H1 (cell line): Measurements from ENCODE around the gene RFC3. TPM values are rescaled to one million over a fixed set of nuclear protein-coding genes. Genes with fewer than 3 reads are reported as not detected.
A peak's percentile ranks its signal among the peaks of the same experiment; 100 is the strongest.

Experiments used
- CTCF ChIA-PET: fragments of 300-600 bp; sonication (Branson Sonifier 250); formaldehyde crosslinking; loops from one replicate; lab custom pipeline; 2021; ENCODE audit not compliant: partially characterized antibody; lab: Charles Lee
- POLR2A ChIA-PET: fragments of 300-600 bp; sonication (Branson Sonifier 250); formaldehyde crosslinking; loops from one replicate; lab custom pipeline; 2021; ENCODE audit warnings: inconsistent platforms; ENCODE audit not compliant: partially characterized antibody; lab: Charles Lee
- DNase-seq, 2 experiments: peaks; one replicate each; pipeline versions ENCODE4 v3.0.0 to v3.0.0-alpha.2; 2010 to 2022; ENCODE audit warnings: low spot score in 2 of 2, low read depth in 1 of 2, mixed read lengths in 1 of 2
- FAIRE-seq: peaks from 2 replicates; lab custom pipeline; 2011; peaks lifted over from hg19 to GRCh38; lab: Jason Lieb, UNC
- H2AFZ ChIP-seq: 2 replicates; pipeline ENCODE4 v1.8.1; 2012; ENCODE audit warnings: low read length, inconsistent platforms
- H2AK5ac ChIP-seq: 2 replicates; pipeline ENCODE4 v1.6.1; 2013; ENCODE audit warnings: low read depth, low read length
- H2BK120ac ChIP-seq: replicated peaks from 2 replicates; pipeline ENCODE3; 2013; ENCODE audit warnings: low read depth, low read length, inconsistent platforms
- H2BK12ac ChIP-seq: 2 replicates; pipeline ENCODE4 v1.6.1; 2013; ENCODE audit warnings: low read depth, low read length
- H2BK15ac ChIP-seq: 2 replicates; pipeline ENCODE4 v1.6.1; 2013; ENCODE audit warnings: low read length
- H2BK20ac ChIP-seq: 2 replicates; pipeline ENCODE4 v1.6.1; 2013; ENCODE audit warnings: low read length
- H2BK5ac ChIP-seq: 2 replicates; pipeline ENCODE4 v1.6.1; 2013; ENCODE audit warnings: low read depth, low read length
- H3K14ac ChIP-seq: 2 replicates; pipeline ENCODE4 v1.6.1; 2013; ENCODE audit warnings: inconsistent platforms; ENCODE audit not compliant: insufficient read length
- H3K18ac ChIP-seq: 2 replicates; pipeline ENCODE4 v1.6.1; 2013; ENCODE audit warnings: low read length; ENCODE audit errors: extremely low read depth
- H3K23ac ChIP-seq: 2 replicates; pipeline ENCODE4 v1.6.1; 2013; ENCODE audit warnings: inconsistent platforms; ENCODE audit not compliant: insufficient read length
- H3K23me2 ChIP-seq: 2 replicates; pipeline ENCODE4 v1.6.1; 2013; ENCODE audit warnings: low read depth, low read length
- H3K27ac ChIP-seq: 2 replicates; pipeline ENCODE4 v1.6.1; 2011; ENCODE audit warnings: low read depth, low read length, inconsistent platforms
- H3K27me3 ChIP-seq, 4 experiments: replicated peaks in 1 of 4; 1 replicate in 1 of 4; 2 replicates in 3 of 4; pipeline versions ENCODE4 v1.6.1 to v1.8.1; 2011 to 2013; ENCODE audit warnings: low read length in 3 of 4, mild to moderate bottlenecking in 3 of 4, inconsistent platforms in 2 of 4, mixed read lengths in 2 of 4, moderate library complexity in 1 of 4; ENCODE audit not compliant: control insufficient read depth in 3 of 4, insufficient read depth in 3 of 4; ENCODE audit errors: extremely low read depth in 1 of 4
- H3K36me3 ChIP-seq, 4 experiments: 2 replicates each; pipeline versions ENCODE4 v1.6.1 to v1.8.1; 2011 to 2013; ENCODE audit warnings: mild to moderate bottlenecking in 4 of 4, low read length in 3 of 4, moderate library complexity in 2 of 4, control low read depth in 1 of 4, inconsistent platforms in 1 of 4; ENCODE audit not compliant: insufficient read depth in 4 of 4, control insufficient read depth in 2 of 4
- H3K4ac ChIP-seq: replicated peaks from 2 replicates; pipeline ENCODE3; 2013; ENCODE audit warnings: low read length, low read depth, mixed read lengths, inconsistent platforms; ENCODE audit not compliant: insufficient read length
- H3K4me1 ChIP-seq, 4 experiments: replicated peaks in 1 of 4; 1 replicate in 1 of 4; 2 replicates in 3 of 4; pipeline versions ENCODE4 v1.6.1 to v1.8.1; 2011 to 2013; ENCODE audit warnings: low read length in 3 of 4, inconsistent platforms in 2 of 4, mixed read lengths in 1 of 4; ENCODE audit not compliant: insufficient read depth in 4 of 4, control insufficient read depth in 3 of 4
- H3K4me2 ChIP-seq, 2 experiments: 2 replicates each; pipeline versions ENCODE4 v1.6.1 to v1.8.1; 2011 to 2013; ENCODE audit warnings: low read depth in 2 of 2, low read length in 2 of 2, control low read depth in 1 of 2, inconsistent platforms in 1 of 2, mild to moderate bottlenecking in 1 of 2; ENCODE audit not compliant: insufficient read depth in 1 of 2
- H3K4me3 ChIP-seq, 4 experiments: fragments of 200-600, 300-600 bp in 1 of 4; sonication (generic), shearing (Covaris generic), sonication (Bioruptor Twin) in 1 of 4; 2 replicates each; pipeline versions ENCODE4 v1.5.1 to v1.8.1; 2011 to 2016; ENCODE audit warnings: low read length in 4 of 4, low read depth in 3 of 4, control low read depth in 2 of 4, inconsistent platforms in 2 of 4, mild to moderate bottlenecking in 2 of 4, mixed read lengths in 1 of 4, moderate library complexity in 1 of 4; ENCODE audit not compliant: insufficient read depth in 2 of 4; ENCODE audit errors: extremely low read depth in 1 of 4
- H3K56ac ChIP-seq: replicated peaks from 2 replicates; pipeline ENCODE3; 2013; ENCODE audit warnings: low read depth, mild to moderate bottlenecking, mixed read lengths, low read length, inconsistent platforms; ENCODE audit not compliant: insufficient read length
- H3K79me1 ChIP-seq: 2 replicates; pipeline ENCODE4 v1.6.1; 2013; ENCODE audit warnings: low read depth, low read length, control low read depth
- H3K79me2 ChIP-seq, 2 experiments: 2 replicates each; pipeline versions ENCODE4 v1.6.1 to v1.8.1; 2012 to 2013; ENCODE audit warnings: low read length in 2 of 2, mild to moderate bottlenecking in 2 of 2, inconsistent platforms in 1 of 2; ENCODE audit not compliant: insufficient read depth in 2 of 2, control insufficient read depth in 1 of 2
- H3K9ac ChIP-seq, 4 experiments: replicated peaks in 1 of 4; 1 replicate in 1 of 4; 2 replicates in 3 of 4; pipeline versions ENCODE4 v1.6.1 to v1.8.1; 2011 to 2013; ENCODE audit warnings: low read depth in 3 of 4, low read length in 3 of 4, control low read depth in 2 of 4, mild to moderate bottlenecking in 2 of 4, moderate library complexity in 2 of 4, inconsistent platforms in 1 of 4; ENCODE audit errors: extremely low read depth in 1 of 4
- H3K9me3 ChIP-seq, 2 experiments: 2 replicates each; pipeline versions ENCODE4 v1.6.1 to v1.8.1; 2012 to 2013; ENCODE audit warnings: mild to moderate bottlenecking in 2 of 2, moderate library complexity in 2 of 2, control low read depth in 1 of 2, inconsistent platforms in 1 of 2, low read depth in 1 of 2, low read length in 1 of 2, mixed read lengths in 1 of 2; ENCODE audit not compliant: insufficient read depth in 2 of 2
- H4K20me1 ChIP-seq, 2 experiments: replicated peaks in 1 of 2; 2 replicates each; pipeline versions ENCODE3 to v1.8.1; 2011 to 2013; ENCODE audit warnings: inconsistent platforms in 2 of 2, low read length in 2 of 2, mild to moderate bottlenecking in 1 of 2; ENCODE audit not compliant: insufficient read depth in 2 of 2, control insufficient read depth in 1 of 2
- H4K5ac ChIP-seq: 2 replicates; pipeline ENCODE4 v1.6.1; 2013; ENCODE audit warnings: low read length, low read depth, mixed read lengths, inconsistent platforms; ENCODE audit not compliant: insufficient read length
- H4K8ac ChIP-seq: 2 replicates; pipeline ENCODE4 v1.8.0; 2013; ENCODE audit warnings: mild to moderate bottlenecking, moderate library complexity, low read length, inconsistent platforms; ENCODE audit not compliant: insufficient read depth; ENCODE audit errors: extremely low read depth
- H4K91ac ChIP-seq: replicated peaks from 2 replicates; pipeline ENCODE3; 2013; ENCODE audit warnings: low read length, mixed read lengths, inconsistent platforms; ENCODE audit not compliant: insufficient read length
- CTCF ChIP-seq, 3 experiments: IDR thresholded peaks; 1 replicate in 2 of 3; 2 replicates in 1 of 3; pipeline versions ENCODE4 v1.5.1 to v1.6.1; 2011; ENCODE audit warnings: low read length in 3 of 3, mild to moderate bottlenecking in 3 of 3, inconsistent platforms in 2 of 3, low read depth in 1 of 3, moderate library complexity in 1 of 3; ENCODE audit not compliant: insufficient read depth in 1 of 3; ENCODE audit errors: control extremely low read depth in 1 of 3
- HDAC2 ChIP-seq, 2 experiments: fragments of 300-600 bp in 1 of 2; sonication (generic) in 1 of 2; IDR thresholded peaks; 2 replicates each; pipeline ENCODE4 v1.6.1; 2011 to 2012; ENCODE audit warnings: low read depth in 2 of 2, low read length in 2 of 2, mild to moderate bottlenecking in 2 of 2, moderate library complexity in 2 of 2, borderline replicate concordance in 1 of 2, inconsistent platforms in 1 of 2
- POLR2A ChIP-seq, 2 experiments: IDR thresholded peaks; 1 replicate in 1 of 2; 2 replicates in 1 of 2; pipeline ENCODE4 v1.6.1; 2011; ENCODE audit warnings: low read depth in 2 of 2, low read length in 2 of 2, mild to moderate bottlenecking in 2 of 2; ENCODE audit errors: control extremely low read depth in 1 of 2
- RAD21 ChIP-seq, 2 experiments: IDR thresholded peaks in 1 of 2; conservative IDR thresholded peaks in 1 of 2; 2 replicates each; pipeline ENCODE4 v1.6.1; 2011; ENCODE audit warnings: low read depth in 2 of 2, low read length in 2 of 2, improper control_type of control experiment in 1 of 2, inconsistent platforms in 1 of 2, mild to moderate bottlenecking in 1 of 2, moderate library complexity in 1 of 2
- RNF2 ChIP-seq: fragments of 200-900, 300-1000 bp; sonication (generic); IDR thresholded peaks from 2 replicates; pipeline ENCODE4 v1.7.1; 2016; ENCODE audit warnings: borderline replicate concordance, low read depth, mild to moderate bottlenecking, antibody characterized with exemption, low read length; ENCODE audit not compliant: poor library complexity, severe bottlenecking; ENCODE audit errors: missing control alignments
- WGBS, 2 experiments: shearing (Covaris generic) in 1 of 2; methylation state at CpG; one replicate each; pipeline versions ENCODE4 v1.1.6 to v1.1.7; 2013 to 2015; ENCODE audit warnings: low lambda C conversion rate in 2 of 2, mixed read lengths in 2 of 2, inconsistent platforms in 1 of 2, low coverage in 1 of 2, missing lambda C conversion rate in 1 of 2; ENCODE audit not compliant: insufficient replicate concordance in 2 of 2, insufficient coverage in 1 of 2, insufficient read length in 1 of 2; ENCODE audit errors: extremely low coverage in 1 of 2, missing lambda C conversion rate in 1 of 2; 5-methylcytosine and 5-hydroxymethylcytosine counted together
- polyA plus RNA-seq, 7 experiments: library from polyadenylated mRNA; depleted of rRNA in 3 of 7; stranded (reverse) in 5 of 7; unstranded in 2 of 7; fragments of >200 nt in 5 of 7; fragments of 200-250 nt in 2 of 7; gene quantifications; 1 replicate in 5 of 7; 2 replicates in 1 of 7; 4 replicates in 1 of 7; pipeline versions ENCODE4 v1.2.1 to v1.2.3, GENCODE V29; 2011 to 2013; ENCODE audit warnings: missing spikeins in 2 of 7, mixed read lengths in 2 of 7
- total RNA-seq: library from RNA; stranded (reverse); fragmentation: NEBNext Ultra II Directional; extraction: Animal tissue kit (Norgen Biotek cat#: 25700); gene quantifications from 2 replicates; pipeline ENCODE4 v1.2.1, GENCODE V29; 2021

RFC3 gene
- total and polyA plus RNA-seq, 2 of the 8 experiments (the other 6 are each of a cell fraction or from before 2014, with no cell fraction given): 26.4 to 45.6 TPM

- H4K8ac ChIP-seq: no peak overlapping the region
- H3K4me1 ChIP-seq: peaks cover 0 to 3% (median 0%) of the 10 kb centered on the region in 4 experiments; a peak in 3 of 7 replicates
- peak overlapping the region; percentile 86 for H2AFZ ChIP-seq
- no peak overlapping the region for H3K56ac ChIP-seq
- FAIRE-seq (no peak), DNase-seq (no peak)
- H3K4ac ChIP-seq: no peak overlapping the region
- H3K27me3 ChIP-seq: no peaks in the 10 kb centered on the region
- H3K79me1 ChIP-seq: no peaks in the 10 kb centered on the region
- H3K23me2 ChIP-seq: no peaks in the 10 kb centered on the region
- TF ChIP-seq POLR2A (IDR thresholded peaks at IDR 0.05; ENCODE audit: control extremely low read depth in 1 of 2, low read depth in 2 of 2, low read length in 2 of 2) (no peak), RNF2 (no peak), HDAC2 (IDR thresholded peaks at IDR 0.05; ENCODE audit: borderline replicate concordance in 1 of 2, low read depth in 2 of 2, low read length in 2 of 2) (no peak), CTCF (IDR thresholded peaks at IDR 0.05; ENCODE audit: control extremely low read depth in 1 of 3, insufficient read depth in 1 of 3, low read depth in 1 of 3, low read length in 3 of 3) (peak in 1 of 3 experiments; percentile 41; a peak in 1 of 4 replicates), RAD21 (IDR thresholded peaks at IDR 0.05 in 1 of 2, conservative IDR thresholded peaks at IDR 0.05 in 1 of 2; ENCODE audit: low read depth in 2 of 2, low read length in 2 of 2) (peak; percentile 35 to 37)
- H2BK20ac ChIP-seq: no peak overlapping the region
- no peak overlapping the region for H3K9ac ChIP-seq
- no peaks in the 10 kb centered on the region for H3K36me3 ChIP-seq
- no peak overlapping the region for H3K14ac ChIP-seq
- no peak overlapping the region for H2BK15ac ChIP-seq
- H3K4me2 ChIP-seq: no peak overlapping the region
- H2AK5ac ChIP-seq: no peak overlapping the region
- H3K9me3 ChIP-seq: no peaks in the 10 kb centered on the region
- CTCF ChIA-PET: interaction anchor here (0.5 to 1.8 kb wide), 18 partner anchors 10 to 421 kb away, joined by 3 to 6 read pairs (median 4); no protein-coding TSS in a partner anchor
- WGBS, 2 experiments: 51% methylated on average over 6 of the region's 6 CpGs; no CpG with 5 or more reads in 1 of the 2 experiments
- H2BK5ac ChIP-seq: no peak overlapping the region
- POLR2A ChIA-PET: interaction anchor here (0.8 to 0.9 kb wide), 2 partner anchors 18 to 42 kb away, joined by 3 read pairs; partner anchors contain the start of gene RFC3
- H4K5ac ChIP-seq: no peak overlapping the region
- no peak overlapping the region for H3K18ac ChIP-seq
- no peaks in the 10 kb centered on the region for H3K79me2 ChIP-seq
- H4K20me1 ChIP-seq: no peaks in the 10 kb centered on the region
- H3K23ac ChIP-seq: no peak overlapping the region
- H4K91ac ChIP-seq: no peak overlapping the region
- H3K4me3 ChIP-seq: no peak overlapping the region
- no peak overlapping the region for H3K27ac ChIP-seq
- no peak overlapping the region for H2BK12ac ChIP-seq
- no peak overlapping the region for H2BK120ac ChIP-seq
These were observed 17.9 kb upstream of the RFC3 start for GRCh38 chr13:33799950-33800592.
